SU-DHL-6 (cell line): ENCODE measurements around the gene FAM53A.

Experiments
- H2AFZ ChIP-seq: fragments of 200-600 bp; sonication (generic); 2 replicates; pipeline ENCODE4 v1.6.1; 2014; ENCODE audit warnings: low read depth, mild to moderate bottlenecking, moderate library complexity, mixed read lengths, antibody characterized with exemption, low read length; ENCODE audit not compliant: severe bottlenecking
- H3F3A ChIP-seq: fragments of 200-600 bp; shearing (Covaris generic); 2 replicates; pipeline ENCODE4 v1.6.0; 2016; ENCODE audit warnings: antibody characterized with exemption, mild to moderate bottlenecking; ENCODE audit not compliant: insufficient read depth
- H3K27ac ChIP-seq: fragments of 200-600 bp; sonication (generic); 2 replicates; pipeline ENCODE4 v1.5.1; 2016; ENCODE audit warnings: low read depth, mild to moderate bottlenecking, low read length, moderate library complexity, mixed read lengths
- H3K27me3 ChIP-seq: fragments of 200-600 bp; sonication (generic), shearing (Covaris generic); 2 replicates; pipeline ENCODE4 v1.6.0; 2014; ENCODE audit warnings: mild to moderate bottlenecking, low read length
- H3K36me3 ChIP-seq: fragments of 200-600 bp; sonication (generic); 2 replicates; pipeline ENCODE4 v1.6.1; 2014; ENCODE audit warnings: mild to moderate bottlenecking, low read length, mixed read lengths
- H3K4me2 ChIP-seq: fragments of 300-600, 200-600 bp; shearing (Covaris generic), sonication (generic); 2 replicates; pipeline ENCODE4 v1.6.0; 2014; ENCODE audit warnings: low read length, low read depth, mild to moderate bottlenecking; ENCODE audit not compliant: poor library complexity, severe bottlenecking
- H3K4me3 ChIP-seq: fragments of 200-600 bp; sonication (generic); 2 replicates; pipeline ENCODE4 v1.5.1; 2014; ENCODE audit warnings: antibody characterized with exemption, low read length, mild to moderate bottlenecking, mixed read lengths; ENCODE audit not compliant: insufficient read depth, poor library complexity, severe bottlenecking
- H3K79me2 ChIP-seq: fragments of 200-600 bp; sonication (generic); 2 replicates; pipeline ENCODE4 v1.6.1; 2014; ENCODE audit warnings: mild to moderate bottlenecking, low read length, moderate library complexity; ENCODE audit not compliant: insufficient read depth
- H3K9ac ChIP-seq: fragments of 200-600 bp; sonication (generic); 2 replicates; pipeline ENCODE4 v1.7.0; 2014; ENCODE audit warnings: mild to moderate bottlenecking, low read length
- H3K9me2 ChIP-seq: fragments of 200-600 bp; sonication (generic); replicated peaks from 2 replicates; pipeline ENCODE4 v1.6.1; 2014; ENCODE audit warnings: low read length; ENCODE audit not compliant: insufficient read depth
- H3K9me3 ChIP-seq: fragments of 200-600 bp; sonication (generic); 2 replicates; pipeline ENCODE4 v1.6.1; 2014; ENCODE audit warnings: low read length, mixed read lengths; ENCODE audit not compliant: insufficient read depth
- H4K20me1 ChIP-seq: fragments of 200-600 bp; sonication (generic); 2 replicates; pipeline ENCODE4 v1.6.1; 2014; ENCODE audit warnings: low read depth, mild to moderate bottlenecking, antibody characterized with exemption, low read length, moderate library complexity, mixed read lengths
- EZH2phosphoT487 ChIP-seq: fragments of 200-600 bp; sonication (generic), shearing (Covaris generic); conservative IDR thresholded peaks from 2 replicates; pipeline ENCODE4 v1.6.1; 2018; ENCODE audit warnings: mild to moderate bottlenecking, antibody characterized with exemption, low read length, moderate library complexity, mixed read lengths
- TF ChIP-seq, protein P1 (sequence below): fragments of 200-600 bp; sonication (generic); IDR thresholded peaks from one replicate; pipeline ENCODE4 v1.5.1; 2017; ENCODE audit warnings: antibody characterized with exemption, mild to moderate bottlenecking, low read length, moderate library complexity; ENCODE audit not compliant: insufficient read depth, poor library complexity, severe bottlenecking

Gene FAM53A

DNA sequence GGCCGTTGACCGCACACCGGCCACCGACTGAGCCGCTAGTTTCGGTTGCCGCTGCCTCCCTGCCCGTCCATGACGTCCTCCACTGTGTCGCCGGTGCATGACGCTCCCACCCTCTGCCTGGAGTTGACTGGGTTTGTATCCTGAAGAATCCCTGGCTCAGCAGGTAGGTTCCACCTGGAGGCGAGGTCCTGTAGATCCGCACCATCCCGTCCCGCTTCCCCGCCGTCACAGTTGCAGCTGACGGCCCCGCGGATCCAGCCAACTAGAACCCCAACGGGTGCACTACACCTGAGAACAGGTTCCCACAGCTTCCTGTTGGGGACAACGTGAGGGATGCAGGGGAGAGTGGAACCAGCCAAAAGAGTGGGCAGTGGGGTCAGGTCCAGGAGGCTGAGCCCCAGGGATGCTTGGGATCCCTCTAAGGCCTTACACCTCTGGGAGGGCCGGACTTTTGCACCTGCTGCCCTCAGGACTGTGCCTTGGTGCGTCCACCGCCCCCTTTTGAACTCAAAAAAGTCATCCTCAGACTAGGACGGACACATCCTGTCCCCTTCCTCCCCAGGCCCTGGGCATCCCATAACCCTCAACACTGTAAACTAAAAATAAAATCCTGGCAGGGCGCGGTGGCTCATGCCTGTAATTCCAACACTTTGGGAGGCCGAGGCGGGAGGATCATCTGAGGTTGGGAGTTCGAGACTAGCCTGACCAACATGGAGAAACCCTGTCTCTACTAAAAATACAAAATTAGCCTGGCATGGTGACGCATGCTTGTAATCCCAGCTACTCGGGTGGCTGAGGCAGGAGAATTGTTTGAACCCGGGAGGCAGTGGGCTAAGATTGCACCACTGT lies 29.1 kb upstream of the FAM53A start:
- peaks cover 75% of the 10 kb centered on the region for H3K79me2 ChIP-seq
- H3K4me2 ChIP-seq, result peak overlapping the region; percentile 96
- H3K9ac ChIP-seq, result peak overlapping the region; percentile 92
- peaks cover 15% of the 10 kb centered on the region for H4K20me1 ChIP-seq
- no peaks in the 10 kb centered on the region for H3K9me2 ChIP-seq
- peak overlapping the region; percentile 68 for H3K4me3 ChIP-seq
- H3K9me3 ChIP-seq, result no peaks in the 10 kb centered on the region
- peak overlapping the region; percentile 6 for H2AFZ ChIP-seq
- H3F3A ChIP-seq, result peaks cover 34% of the 10 kb centered on the region
- H3K27me3 ChIP-seq, result no peaks in the 10 kb centered on the region
- H3K36me3 ChIP-seq, result peaks cover 8% of the 10 kb centered on the region; the same call in 1 of the 2 replicates
- H3K27ac ChIP-seq, result peak overlapping the region; percentile 90
- TF ChIP-seq, protein P1, sequence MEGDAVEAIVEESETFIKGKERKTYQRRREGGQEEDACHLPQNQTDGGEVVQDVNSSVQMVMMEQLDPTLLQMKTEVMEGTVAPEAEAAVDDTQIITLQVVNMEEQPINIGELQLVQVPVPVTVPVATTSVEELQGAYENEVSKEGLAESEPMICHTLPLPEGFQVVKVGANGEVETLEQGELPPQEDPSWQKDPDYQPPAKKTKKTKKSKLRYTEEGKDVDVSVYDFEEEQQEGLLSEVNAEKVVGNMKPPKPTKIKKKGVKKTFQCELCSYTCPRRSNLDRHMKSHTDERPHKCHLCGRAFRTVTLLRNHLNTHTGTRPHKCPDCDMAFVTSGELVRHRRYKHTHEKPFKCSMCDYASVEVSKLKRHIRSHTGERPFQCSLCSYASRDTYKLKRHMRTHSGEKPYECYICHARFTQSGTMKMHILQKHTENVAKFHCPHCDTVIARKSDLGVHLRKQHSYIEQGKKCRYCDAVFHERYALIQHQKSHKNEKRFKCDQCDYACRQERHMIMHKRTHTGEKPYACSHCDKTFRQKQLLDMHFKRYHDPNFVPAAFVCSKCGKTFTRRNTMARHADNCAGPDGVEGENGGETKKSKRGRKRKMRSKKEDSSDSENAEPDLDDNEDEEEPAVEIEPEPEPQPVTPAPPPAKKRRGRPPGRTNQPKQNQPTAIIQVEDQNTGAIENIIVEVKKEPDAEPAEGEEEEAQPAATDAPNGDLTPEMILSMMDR, result no peak
- no peak for TF ChIP-seq EZH2phosphoT487

DNA sequence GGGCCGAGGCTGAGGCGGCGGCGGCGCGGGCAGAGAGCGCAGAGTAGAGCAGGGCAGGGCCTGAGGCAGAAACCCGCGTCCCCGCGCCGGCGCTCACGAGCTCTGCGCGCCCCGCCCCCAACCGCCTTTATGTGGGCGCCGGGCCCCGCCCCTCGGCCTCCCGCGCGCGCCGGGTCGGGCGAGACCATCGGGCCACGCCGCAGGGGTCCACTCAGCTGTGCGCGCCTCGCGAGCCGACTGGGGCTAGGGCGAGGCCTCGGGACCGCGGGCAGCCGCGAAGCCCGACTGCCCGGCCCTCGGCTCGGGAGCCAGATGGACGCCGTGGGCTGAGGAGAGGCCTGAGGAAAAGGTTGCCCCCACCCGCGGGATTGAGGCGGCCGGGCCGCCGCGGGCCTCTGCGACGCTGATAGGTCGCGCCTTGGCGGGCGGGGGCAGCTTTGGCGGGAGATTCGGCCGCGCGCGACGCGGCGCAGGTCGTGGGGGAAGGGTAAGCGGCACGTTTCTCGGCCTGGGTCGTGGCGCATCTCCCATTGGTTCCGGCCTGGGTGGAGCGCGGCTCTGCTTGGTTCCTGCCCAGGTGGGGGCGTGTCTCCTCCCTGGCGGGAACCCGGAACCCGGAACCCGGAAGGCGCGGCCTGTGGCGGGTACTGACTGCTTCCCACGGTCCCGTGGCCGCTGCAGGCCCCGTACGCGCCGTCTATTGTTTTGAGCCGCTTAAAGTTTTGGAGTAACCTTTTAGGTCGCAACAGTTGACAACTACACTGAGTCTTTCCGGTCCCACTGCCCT lies 28.3 kb upstream of the FAM53A start, which contains the start of gene SLBP:
SLBP (minus strand) TSS at position 104 of the 787 bp plus-strand sequence. CDS start 131 bp downstream, outside the sequence.
- Histone ChIP-seq H3K79me2 (peaks cover 83% of the 10 kb centered on the region), H3K9me3 (no peaks in the 10 kb centered on the region), H4K20me1 (peaks cover 18% of the 10 kb centered on the region), H3K9me2 (no peaks in the 10 kb centered on the region), H3K4me3 (peak within 1 kb of the TSS; percentile 79), H3K36me3 (peaks cover 10% of the 10 kb centered on the region; the same call in 1 of the 2 replicates), H3K9ac (peak within 1 kb of the TSS; percentile 92), H3K27me3 (no peaks in the 10 kb centered on the region), H2AFZ (peak within 1 kb of the TSS; percentile 55), H3F3A (peaks cover 37% of the 10 kb centered on the region), H3K27ac (peak within 1 kb of the TSS; percentile 90), H3K4me2 (peak within 1 kb of the TSS; percentile 96)
- TF ChIP-seq EZH2phosphoT487, result no peak
- TF ChIP-seq, protein P1, result no peak

DNA sequence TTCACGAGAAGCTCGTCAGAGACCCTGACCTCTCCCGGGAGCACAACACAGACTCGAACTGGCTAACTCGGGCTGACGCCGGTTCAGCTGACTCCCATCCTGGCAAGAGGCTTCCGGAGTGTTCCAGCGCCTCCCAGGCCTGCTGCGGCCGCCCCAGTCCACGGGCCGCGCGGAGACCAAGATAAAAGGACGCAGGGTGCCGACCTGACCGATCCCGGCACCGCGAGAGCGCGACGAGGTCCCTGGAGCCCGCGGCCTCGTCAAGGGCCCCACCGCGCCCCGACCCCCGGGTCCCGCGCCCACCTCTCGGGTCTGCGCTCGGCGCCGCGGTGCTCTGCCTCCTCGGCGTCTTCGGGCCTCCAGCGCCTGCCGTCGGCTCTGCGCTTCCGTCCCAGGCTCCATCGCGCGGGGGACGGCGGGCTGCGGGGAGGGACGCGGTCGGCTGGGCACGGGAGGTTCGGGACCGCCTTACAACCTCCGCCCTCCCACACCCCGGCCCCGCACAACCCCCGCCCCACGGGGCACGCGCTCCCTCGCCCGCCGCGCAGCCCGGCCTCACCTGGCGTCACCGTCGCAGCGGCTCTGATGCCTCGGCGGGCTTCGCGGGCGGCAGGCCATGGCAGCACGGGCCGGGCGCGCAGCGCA lies 27.6 kb upstream of the FAM53A start:
- Histone ChIP-seq H3K9ac (peak overlapping the region; percentile 92), H3F3A (peaks cover 35% of the 10 kb centered on the region), H3K36me3 (peaks cover 10% of the 10 kb centered on the region; the same call in 1 of the 2 replicates), H3K9me2 (no peaks in the 10 kb centered on the region), H3K4me2 (peak overlapping the region; percentile 71), H2AFZ (no peak overlapping the region), H3K27me3 (no peaks in the 10 kb centered on the region), H3K27ac (peak overlapping the region; percentile 90), H3K79me2 (peaks cover 85% of the 10 kb centered on the region), H3K4me3 (peak overlapping the region; percentile 79), H3K9me3 (no peaks in the 10 kb centered on the region), H4K20me1 (peaks cover 18% of the 10 kb centered on the region)
- TF ChIP-seq, protein P1, result no peak
- no peak for TF ChIP-seq EZH2phosphoT487
